HG02610 (cell line): ENCODE results near the gene KCNAB2.

Experiments used
- ATAC-seq: cut with Tn5 transposase; IDR thresholded peaks from one replicate; pipeline ENCODE4 v1.9.1; 2021; ENCODE audit warnings: mild to moderate bottlenecking, moderate library complexity; ENCODE audit not compliant: unreplicated experiment

The KCNAB2 gene

GRCh38 chr1:6124746-6125365, 79.2 kb downstream of the KCNAB2 start:
- no peak for ATAC-seq

DNA sequence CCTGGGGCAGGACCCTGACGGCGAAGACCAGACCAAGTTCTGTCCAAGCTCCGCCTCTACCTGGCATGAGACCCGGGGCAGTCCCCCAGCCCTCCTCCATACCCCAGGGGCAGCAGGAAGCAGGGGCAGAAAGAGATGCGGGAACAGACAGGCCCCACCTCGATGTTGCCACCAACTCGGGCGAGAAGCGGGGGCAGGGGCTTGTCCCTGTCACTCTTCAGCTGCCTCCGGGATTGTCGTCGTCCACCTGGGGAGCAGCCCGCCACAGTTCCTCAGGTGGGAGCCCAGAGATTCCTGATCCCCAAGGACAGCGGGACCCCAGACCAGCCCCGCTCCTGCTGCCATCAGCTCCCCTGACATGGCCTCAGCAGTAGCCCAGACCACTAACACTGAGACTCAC, 79.7 kb downstream of the KCNAB2 start:
- no peak for ATAC-seq

GRCh38 chr1:6126028-6126427, 80.3 kb downstream of the KCNAB2 start:
- ATAC-seq = no peak

DNA sequence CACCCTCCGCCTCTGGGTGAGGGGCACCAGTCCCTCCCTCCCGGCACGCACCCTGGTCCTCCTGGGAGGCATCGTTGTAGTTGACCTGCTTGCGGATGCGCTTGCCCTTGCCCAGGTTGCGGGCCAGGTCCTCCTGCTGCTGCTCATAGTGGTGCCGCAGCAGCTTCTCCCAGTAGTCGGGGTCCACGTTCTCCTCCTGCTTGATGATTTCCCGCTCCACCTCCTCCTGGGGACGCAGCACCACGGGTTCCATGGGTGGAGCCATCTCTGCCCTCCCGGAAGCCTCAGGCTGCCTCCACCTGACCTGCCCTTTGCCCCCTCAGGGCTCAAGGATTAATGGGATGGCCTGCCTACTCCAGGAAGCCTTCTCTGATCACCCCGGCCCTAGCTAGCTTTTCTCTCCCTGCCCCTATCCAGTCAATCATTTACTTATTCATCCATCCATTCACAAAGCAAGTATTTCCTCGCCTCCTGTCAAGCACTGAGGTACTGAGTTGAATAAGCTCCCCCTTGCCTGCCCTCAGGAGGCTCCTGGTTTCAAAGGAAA, 80.9 kb downstream of the KCNAB2 start:
- ATAC-seq = no peak

DNA sequence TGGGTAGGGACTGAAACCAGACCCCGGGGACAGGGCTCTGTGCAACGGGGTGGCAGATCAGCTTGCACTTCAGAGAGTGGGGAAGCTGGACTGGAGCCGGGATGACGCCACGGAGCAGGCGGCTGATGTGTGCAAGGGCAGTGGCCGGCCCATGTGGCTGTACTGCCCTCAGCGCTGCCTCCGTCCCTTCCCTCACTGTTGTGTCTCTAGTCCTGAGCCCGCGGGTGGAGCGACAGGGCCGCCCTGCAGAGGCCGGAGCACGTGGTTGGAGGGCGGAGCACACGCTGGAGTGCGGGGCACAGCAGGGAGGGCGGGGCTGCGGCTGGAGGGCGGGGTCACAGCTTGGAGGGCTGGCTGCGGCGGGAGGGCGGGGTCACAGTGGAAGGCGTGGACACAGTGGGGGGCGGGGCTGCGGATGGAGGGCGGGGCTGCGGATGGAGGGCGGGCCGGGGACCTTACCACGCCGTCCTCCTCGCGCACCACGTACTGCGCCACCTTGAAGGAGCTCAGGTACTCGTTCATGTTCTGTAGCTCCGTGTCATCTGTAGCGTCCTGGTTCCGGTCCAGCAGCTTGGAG, 82.0 kb downstream of the KCNAB2 start:
- no peak for ATAC-seq

GRCh38 chr1:6128276-6129081, 82.8 kb downstream of the KCNAB2 start:
- ATAC-seq = no peak

- no peak for ATAC-seq
Measured at GRCh38 chr1:6129313-6129712, 83.6 kb downstream of the KCNAB2 start.

GRCh38 chr1:6130036-6130435, 84.3 kb downstream of the KCNAB2 start:
- no peak for ATAC-seq

- ATAC-seq = no peak
Measured at GRCh38 chr1:6130596-6130995, 84.9 kb downstream of the KCNAB2 start.

GRCh38 chr1:6131561-6131960, 85.9 kb downstream of the KCNAB2 start:
- no peak for ATAC-seq

- ATAC-seq = no peak
Measured at GRCh38 chr1:6133146-6133895, 87.6 kb downstream of the KCNAB2 start.

- no peak for ATAC-seq
Measured at GRCh38 chr1:6134206-6134605, 88.5 kb downstream of the KCNAB2 start.

GRCh38 chr1:6134741-6135510, 89.2 kb downstream of the KCNAB2 start:
- no peak for ATAC-seq

- no peak for ATAC-seq
Measured at GRCh38 chr1:6136516-6137220, 91.0 kb downstream of the KCNAB2 start.

- no peak for ATAC-seq
Measured at GRCh38 chr1:6137758-6138157, 92.1 kb downstream of the KCNAB2 start.

DNA sequence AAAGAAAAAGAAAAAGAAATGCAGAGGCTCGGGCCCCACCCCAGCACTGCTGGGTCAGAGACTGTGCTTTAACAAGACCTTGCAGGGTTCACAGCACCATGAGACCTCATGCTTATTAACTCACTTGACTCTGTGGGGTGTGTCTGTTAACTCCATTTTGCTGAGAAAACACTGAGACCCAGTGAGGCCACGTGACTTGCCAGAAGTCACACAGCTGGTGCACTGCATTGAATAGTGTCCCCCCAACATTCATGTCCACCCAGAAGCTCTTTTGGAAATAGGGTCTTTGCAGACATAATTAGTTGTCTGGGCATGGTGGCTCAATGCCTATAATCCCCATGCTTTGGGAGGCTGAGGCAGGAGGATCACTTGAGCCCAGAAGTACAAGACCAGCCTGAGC, 94.7 kb downstream of the KCNAB2 start:
- no peak for ATAC-seq

- peak; percentile 68 for ATAC-seq
Measured at GRCh38 chr1:6141592-6141991, 95.9 kb downstream of the KCNAB2 start.

- no peak for ATAC-seq
Measured at GRCh38 chr1:6142036-6142621, 96.4 kb downstream of the KCNAB2 start.

GRCh38 chr1:6142734-6143133, 97.0 kb downstream of the KCNAB2 start:
- no peak for ATAC-seq
